HEK293T (cell line): Measurements from ENCODE around the gene SLC9B2.

Source experiments
- BHLHE40 ChIP-seq: fragments of 450-650 bp; IDR thresholded peaks from 2 replicates; pipeline ENCODE4 v1.6.1; 2016; ENCODE audit warnings: mild to moderate bottlenecking, moderate library complexity, borderline replicate concordance
- CTBP1 ChIP-seq: fragments of 450-650 bp; IDR thresholded peaks from 2 replicates; pipeline ENCODE4 v1.6.1; 2016; ENCODE audit warnings: borderline replicate concordance
- ELF4 ChIP-seq: fragments of 450-650 bp; IDR thresholded peaks from 2 replicates; pipeline ENCODE4 v1.6.1; 2017; ENCODE audit warnings: antibody characterized with exemption
- FOXA1 ChIP-seq: fragments of 450-650 bp; IDR thresholded peaks from 2 replicates; pipeline ENCODE4 v1.6.1; 2016; ENCODE audit warnings: mild to moderate bottlenecking
- FOXK2 ChIP-seq: fragments of 450-650 bp; IDR thresholded peaks from 2 replicates; pipeline ENCODE4 v1.6.1; 2016; ENCODE audit warnings: mild to moderate bottlenecking
- FOXM1 ChIP-seq: fragments of 450-650 bp; IDR thresholded peaks from 2 replicates; pipeline ENCODE4 v1.6.1; 2017; ENCODE audit warnings: mild to moderate bottlenecking, borderline replicate concordance
- HDGF ChIP-seq: fragments of 450-650 bp; IDR thresholded peaks from 2 replicates; pipeline ENCODE4 v1.6.1; 2017; ENCODE audit warnings: antibody characterized with exemption, borderline replicate concordance
- L3MBTL2 ChIP-seq: fragments of 450-650 bp; conservative IDR thresholded peaks from 2 replicates; pipeline ENCODE4 v1.6.1; 2016; ENCODE audit warnings: mild to moderate bottlenecking
- LEF1 ChIP-seq: fragments of 450-650 bp; IDR thresholded peaks from 2 replicates; pipeline ENCODE4 v1.6.1; 2017; ENCODE audit warnings: mild to moderate bottlenecking, borderline replicate concordance
- PKNOX1 ChIP-seq: fragments of 450-650 bp; IDR thresholded peaks from 2 replicates; pipeline ENCODE4 v1.6.1; 2016
- SUZ12 ChIP-seq: fragments of 450-650 bp; IDR thresholded peaks from 2 replicates; pipeline ENCODE4 v1.6.1; 2016; ENCODE audit warnings: mild to moderate bottlenecking
- ZNF384 ChIP-seq: fragments of 450-650 bp; IDR thresholded peaks from 2 replicates; pipeline ENCODE4 v1.6.1; 2016

- TF ChIP-seq PKNOX1: no peak
- no peak for TF ChIP-seq BHLHE40
- TF ChIP-seq ELF4: no peak
- no peak for TF ChIP-seq SUZ12
- no peak for TF ChIP-seq HDGF
- TF ChIP-seq FOXA1: no peak
- no peak for TF ChIP-seq CTBP1
- no peak for TF ChIP-seq FOXM1
- TF ChIP-seq FOXK2: no peak
- no peak for TF ChIP-seq L3MBTL2
- no peak for TF ChIP-seq ZNF384
- no peak for TF ChIP-seq LEF1
Observed at GRCh38 chr4:103008875-103009729, 67.5 kb downstream of the SLC9B2 start.
